HG03439 (cell line): ENCODE measurements around the gene KBTBD13.

Experiments
- ATAC-seq: cut with Tn5 transposase; IDR thresholded peaks from one replicate; pipeline ENCODE4 v1.9.1; 2021; ENCODE audit warnings: mild to moderate bottlenecking, moderate library complexity; ENCODE audit not compliant: unreplicated experiment

The KBTBD13 gene

DNA sequence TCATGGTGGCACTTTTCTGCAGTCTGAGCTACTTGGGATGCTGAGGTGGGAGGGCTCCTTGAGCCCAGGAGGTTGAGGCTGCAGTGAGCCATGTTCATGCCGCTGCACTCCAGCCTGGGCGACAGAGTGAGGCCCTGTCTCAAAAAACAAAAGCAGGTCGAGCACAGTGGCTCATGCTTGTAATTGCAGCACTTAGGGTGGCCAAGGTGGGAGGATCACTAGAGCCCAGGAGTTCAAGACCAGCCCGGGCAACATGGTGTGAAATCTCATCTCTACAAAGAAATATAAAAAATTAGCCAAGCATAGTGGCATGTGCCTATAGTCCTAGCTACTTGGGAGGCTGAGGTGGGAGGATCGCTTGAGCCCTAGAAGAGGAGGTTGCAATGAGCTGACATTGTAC is 28.5 kb downstream of the KBTBD13 start:
- ATAC-seq = no peak

DNA sequence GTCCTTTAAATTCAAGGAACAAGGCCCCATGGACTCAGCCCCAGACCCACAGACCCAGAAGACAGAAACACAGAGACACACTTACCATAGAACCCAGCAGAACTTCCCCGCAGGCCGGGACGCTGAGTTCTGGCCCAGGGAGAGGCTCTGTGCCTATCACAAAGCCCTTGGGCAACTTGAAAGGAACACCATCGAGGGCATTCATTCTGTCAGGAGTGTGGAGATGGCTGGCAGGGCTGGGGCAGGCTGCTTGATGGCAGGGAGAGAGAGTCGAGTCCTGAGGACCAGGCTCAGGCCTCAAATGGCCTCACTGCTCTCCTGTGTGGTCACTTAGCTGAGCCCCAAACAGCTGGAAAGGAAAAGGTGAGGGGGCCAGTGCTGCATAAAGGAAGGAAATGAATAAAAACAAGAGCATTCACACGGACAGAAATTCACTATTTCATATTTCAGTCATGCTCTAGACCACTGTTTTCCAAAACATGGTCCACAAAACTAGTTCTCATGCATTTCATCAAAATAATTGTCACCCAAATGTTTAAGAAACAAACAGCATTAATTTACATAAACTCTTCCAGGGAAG is 29.6 kb downstream of the KBTBD13 start:
- no peak for ATAC-seq

DNA sequence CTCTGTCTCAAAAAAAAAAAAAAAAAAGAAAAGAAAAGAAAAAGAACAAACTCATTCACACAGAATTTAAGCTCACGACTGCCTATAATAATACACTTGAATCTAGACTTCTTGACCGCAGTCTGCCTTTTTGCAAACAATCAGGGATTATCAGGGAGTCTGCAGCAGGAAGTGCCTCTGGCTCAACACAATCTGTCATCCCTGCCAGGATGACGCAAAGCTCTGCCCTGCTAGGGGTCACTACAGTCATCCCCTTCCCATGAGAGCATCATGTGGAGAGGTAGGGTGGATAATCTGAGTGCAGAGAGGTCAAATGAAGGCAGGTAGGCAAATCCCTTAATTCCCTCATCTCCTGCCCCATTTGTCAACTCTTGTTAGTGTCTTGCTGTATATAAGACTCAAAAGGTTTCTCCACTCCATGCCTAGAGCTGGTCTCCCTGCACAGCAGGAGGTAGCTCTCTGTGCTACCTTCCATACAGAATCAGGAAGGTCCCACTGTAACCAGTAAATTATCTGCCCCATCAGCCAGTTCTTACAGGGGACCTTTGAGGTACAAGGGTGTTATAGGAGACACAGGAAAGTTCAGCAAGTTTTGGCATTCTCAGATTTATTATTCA is 34.2 kb downstream of the KBTBD13 start:
- ATAC-seq = no peak

DNA sequence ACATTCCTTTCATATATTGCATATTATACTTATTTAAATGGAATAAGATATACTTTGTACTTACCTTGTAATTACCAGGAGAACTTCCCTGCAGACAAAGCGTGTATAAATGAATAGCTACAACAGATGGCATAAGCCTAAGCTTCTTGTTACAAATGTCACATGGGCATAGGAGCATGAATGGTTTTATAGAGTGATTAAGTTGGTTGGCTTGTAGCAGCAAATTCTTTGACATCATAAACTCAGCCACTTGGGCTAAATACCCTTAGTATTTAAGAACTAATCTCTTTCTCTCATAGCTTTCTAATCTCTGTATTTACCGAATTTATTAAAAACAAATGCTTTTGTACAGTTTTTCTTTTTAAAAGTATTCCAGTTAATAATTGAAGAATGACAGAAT is 38.5 kb downstream of the KBTBD13 start, which contains the start of gene UBAP1L:
Gene UBAP1L, minus strand, starts transcription at position 115 of the 400 bp plus-strand sequence. CDS start 8,985 bp downstream, outside the sequence.
- ATAC-seq = no peak

- no peak for ATAC-seq
Measured at GRCh38 chr15:65115542-65115941, 39.0 kb downstream of the KBTBD13 start.
